ENCODE results near the gene OR10K1. TPM values are rescaled to one million over a fixed set of nuclear protein-coding genes. Genes with fewer than 3 reads are reported as not detected.

OR10K1 gene
- total and polyA plus RNA-seq, 4 donors = not detected

DNA sequence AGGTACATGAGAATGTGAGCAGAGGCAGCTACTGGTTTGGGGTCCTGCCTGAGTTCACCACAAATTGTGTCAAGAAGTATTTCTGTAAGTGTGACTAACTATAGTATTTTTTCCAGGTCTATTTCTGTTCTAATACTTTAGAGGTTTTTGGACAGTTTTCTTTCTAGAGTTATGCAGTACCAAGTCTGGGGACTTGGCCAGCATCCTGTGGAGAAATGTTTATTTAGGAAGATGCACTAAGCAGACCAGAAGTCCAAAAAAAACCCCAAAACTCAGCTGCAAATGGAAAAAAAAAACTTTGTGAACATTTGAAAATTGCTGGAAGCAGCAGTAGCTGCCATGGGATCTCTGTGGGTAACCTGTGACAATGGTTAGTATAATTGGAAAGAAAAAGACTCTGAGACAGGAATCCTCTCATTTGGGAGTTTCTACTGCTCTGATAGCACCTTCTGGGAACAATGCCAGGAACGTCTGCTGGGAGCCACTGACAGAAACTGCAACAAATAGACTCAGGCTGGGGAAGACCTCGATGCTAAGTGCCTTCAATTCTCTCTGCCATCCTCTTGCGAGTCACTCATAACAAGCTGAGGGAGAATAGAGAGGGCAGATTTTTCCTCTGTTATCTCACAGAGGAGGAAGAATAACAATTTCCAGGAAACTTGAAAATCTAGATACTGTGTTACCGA is 48.0 kb downstream of the OR10K1 start:
- no peaks in the 10 kb centered on the region for H3K36me3 ChIP-seq (ENCODE audit: control insufficient read depth, insufficient read depth, low read length)
- no peak overlapping the region for H3K4me3 ChIP-seq (ENCODE audit: low read depth, low read length)
- no peaks in the 10 kb centered on the region for H3K4me1 ChIP-seq (ENCODE audit: control insufficient read depth, insufficient read depth, low read length)
- no peaks in the 10 kb centered on the region for H3K9me3 ChIP-seq (ENCODE audit: control insufficient read depth, insufficient read depth, low read length)
- peak; percentile 12 to 84 (median 38) for DNase-seq (ENCODE audit: low read depth in 4 of 6, low spot score in 6 of 6)
- no peaks in the 10 kb centered on the region for H3K27me3 ChIP-seq (ENCODE audit: control insufficient read depth, insufficient read depth, low read length)
- WGBS (ENCODE audit: insufficient coverage) = no CpG with 5 or more reads among the region's 4 CpGs
- no peak overlapping the region for H3K27ac ChIP-seq (ENCODE audit: low read depth, low read length)

DNA sequence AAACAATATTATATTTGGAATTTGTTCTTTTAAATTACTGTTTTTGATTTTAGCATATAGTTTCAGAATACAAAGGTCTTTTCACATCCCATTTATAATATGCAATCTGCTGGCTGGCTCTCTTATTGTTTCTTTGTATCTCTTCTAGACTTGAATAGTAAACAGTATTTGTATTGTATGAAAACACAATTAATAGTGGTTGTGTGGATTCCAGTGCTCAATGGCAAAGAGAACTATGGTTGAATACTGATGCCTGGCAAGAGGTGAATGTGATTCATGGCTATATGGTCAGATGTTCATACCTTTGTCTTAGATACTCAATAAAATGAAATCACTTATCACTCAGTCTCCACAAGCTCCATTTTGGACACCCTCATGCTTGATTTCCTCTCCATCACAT is 55.3 kb downstream of the OR10K1 start:
- Histone ChIP-seq H3K27me3 (ENCODE audit: control insufficient read depth, insufficient read depth, low read length) (no peaks in the 10 kb centered on the region), H3K27ac (ENCODE audit: low read depth, low read length) (no peak overlapping the region)
- DNase-seq (ENCODE audit: low read depth in 4 of 6, low spot score in 6 of 6) = no peak

More for the DNA sequence above, 55.3 kb downstream of the OR10K1 start:
- Histone ChIP-seq H3K9me3 (ENCODE audit: control insufficient read depth, insufficient read depth, low read length) (no peaks in the 10 kb centered on the region), H3K4me1 (ENCODE audit: control insufficient read depth, insufficient read depth, low read length) (no peaks in the 10 kb centered on the region), H3K4me3 (ENCODE audit: low read depth, low read length) (no peak overlapping the region), H3K36me3 (ENCODE audit: control insufficient read depth, insufficient read depth, low read length) (no peaks in the 10 kb centered on the region)

Other genes starting within 250 kb of the OR10K1 start
- gene CD1A, start 207.4 kb upstream of the OR10K1 start, total RNA-seq = not detected
- not detected for gene CD1A, start 207.4 kb upstream of the OR10K1 start, polyA plus RNA-seq (ENCODE audit: insufficient read length in 2 of 2)
- under 1 TPM in 1 of 2 donors, not detected in 1; 0.61 TPM for gene CD1C, start 171.9 kb upstream of the OR10K1 start, total RNA-seq
- under 1 TPM in 1 of 2 donors, not detected in 1; 0.24 TPM for gene CD1C, start 171.9 kb upstream of the OR10K1 start, polyA plus RNA-seq (ENCODE audit: insufficient read length in 2 of 2)
- not detected for gene CD1B, start 130.3 kb upstream of the OR10K1 start, total RNA-seq
- gene CD1B, start 130.3 kb upstream of the OR10K1 start, polyA plus RNA-seq (ENCODE audit: insufficient read length in 2 of 2) = not detected
- under 1 TPM; 0.10 to 0.17 TPM for gene CD1E, start 107.9 kb upstream of the OR10K1 start, total RNA-seq
- not detected for gene CD1E, start 107.9 kb upstream of the OR10K1 start, polyA plus RNA-seq (ENCODE audit: insufficient read length in 2 of 2)
- gene OR10T2, start 62.4 kb upstream of the OR10K1 start, total RNA-seq = not detected
- not detected for gene OR10T2, start 62.4 kb upstream of the OR10K1 start, polyA plus RNA-seq (ENCODE audit: insufficient read length in 2 of 2)
- gene OR10K2, start 35.6 kb upstream of the OR10K1 start, total RNA-seq = not detected
- gene OR10K2, start 35.6 kb upstream of the OR10K1 start, polyA plus RNA-seq (ENCODE audit: insufficient read length in 2 of 2) = not detected
- gene OR10R2, start 10.4 kb downstream of the OR10K1 start, total RNA-seq = not detected
- not detected for gene OR10R2, start 10.4 kb downstream of the OR10K1 start, polyA plus RNA-seq (ENCODE audit: insufficient read length in 2 of 2)
- gene OR6Y1, start 92.6 kb downstream of the OR10K1 start, total RNA-seq = not detected
- gene OR6Y1, start 92.6 kb downstream of the OR10K1 start, polyA plus RNA-seq (ENCODE audit: insufficient read length in 2 of 2) = not detected
- not detected for gene OR6P1, start 108.7 kb downstream of the OR10K1 start, total RNA-seq
- gene OR6P1, start 108.7 kb downstream of the OR10K1 start, polyA plus RNA-seq (ENCODE audit: insufficient read length in 2 of 2) = not detected
- gene OR10X1, start 118.1 kb downstream of the OR10K1 start, total RNA-seq = not detected
- gene OR10X1, start 118.1 kb downstream of the OR10K1 start, polyA plus RNA-seq (ENCODE audit: insufficient read length in 2 of 2) = not detected
- not detected for gene OR10Z1, start 143.4 kb downstream of the OR10K1 start, total RNA-seq
- under 1 TPM; 0.03 to 0.08 TPM for gene OR10Z1, start 143.4 kb downstream of the OR10K1 start, polyA plus RNA-seq (ENCODE audit: insufficient read length in 2 of 2)
- gene SPTA1, start 224.9 kb downstream of the OR10K1 start, total RNA-seq = 10 to 100 TPM in 1 of 2 donors, 1 to 10 TPM in 1; 4.7 to 15.4 TPM
- under 1 TPM; 0.57 to 0.78 TPM for gene SPTA1, start 224.9 kb downstream of the OR10K1 start, polyA plus RNA-seq (ENCODE audit: insufficient read length in 2 of 2)
- not detected for gene OR6K2, start 238.8 kb downstream of the OR10K1 start, total RNA-seq
- not detected for gene OR6K2, start 238.8 kb downstream of the OR10K1 start, polyA plus RNA-seq (ENCODE audit: insufficient read length in 2 of 2)

All from spinal cord (tissue), 10 donors.